Left lung (tissue), 10 donors: Measurements from ENCODE around the gene IPO8. TPM values are rescaled to one million over a fixed set of nuclear protein-coding genes. Genes with fewer than 3 reads are reported as not detected.
"Not testable (repeated sequence)": the region's sequence is repeated elsewhere in the genome, so short reads cannot be mapped to it uniquely, and the experiment has no call there.

Experiments
- ATAC-seq: fragments of 200-7000 bp; cut with Tn5 transposase; one replicate; pipeline ENCODE4 v1.9.1; 2020; ENCODE audit warnings: moderate library complexity
- DNase-seq, 4 donors: peaks; one replicate each; pipeline ENCODE4 v3.0.0-alpha.2; 2013 to 2020
- H3K27ac ChIP-seq, 2 donors: fragments of 200-600 bp; sonication (generic) in 1 of 2; one replicate each; pipeline versions ENCODE4 v1.5.0 to v1.8.0; 2020 to 2021
- H3K27me3 ChIP-seq, 2 donors: fragments of 200-600 bp; sonication (generic) in 1 of 2; one replicate each; pipeline versions ENCODE4 v1.5.0 to v1.8.0; 2020 to 2021
- H3K36me3 ChIP-seq, 2 donors: fragments of 200-600 bp; sonication (generic) in 1 of 2; one replicate each; pipeline versions ENCODE4 v1.5.0 to v1.8.0; 2020 to 2021
- H3K4me1 ChIP-seq, 2 donors: fragments of 200-600 bp; one replicate each; pipeline ENCODE4 v1.8.0; 2021
- H3K4me3 ChIP-seq, 2 donors: fragments of 200-600 bp; sonication (generic) in 1 of 2; one replicate each; pipeline versions ENCODE4 v1.5.0 to v1.8.0; 2020 to 2021; ENCODE audit warnings: mild to moderate bottlenecking in 1 of 2
- H3K9me3 ChIP-seq, 2 donors: fragments of 200-600 bp; sonication (generic) in 1 of 2; one replicate each; pipeline versions ENCODE4 v1.5.0 to v1.8.0; 2020 to 2021
- CTCF ChIP-seq, 2 donors: fragments of 200-600 bp; sonication (generic) in 1 of 2; IDR thresholded peaks; one replicate each; pipeline versions ENCODE4 v1.5.0 to v1.8.0; 2021; ENCODE audit warnings: antibody characterized with exemption in 2 of 2
- intact Hi-C, 2 donors: fragments of 100-400 bp; cut with DNase I; formaldehyde crosslinking; loops; one replicate each; pipeline versions ENCODE4 v1.11.2 to v1.14.2; 2022
- polyA plus RNA-seq, 6 donors: library from polyadenylated mRNA; unstranded; fragments of 120-200 nt; gene quantifications; one replicate each; pipeline ENCODE4 v1.2.1, GENCODE V29; 2013; ENCODE audit not compliant: insufficient read length in 6 of 6
- total RNA-seq, 2 donors: library from RNA; stranded (reverse); fragmentation: NEBNext Ultra II Directional; extraction: Animal tissue kit (Norgen Biotek cat#: 25700); gene quantifications; one replicate each; pipeline ENCODE4 v1.2.1, GENCODE V29; 2021
- donor health status: DM: no; HTN: yes; CAD: no.
- donor health status: DM: no; HTN: no; CAD: no.

The IPO8 gene
- total and polyA plus RNA-seq, 8 donors: 45.6 to 53.6 (median 49.8) TPM

GRCh38 chr12:30624009-30624408 lies 71.7 kb downstream of the IPO8 start:
- Histone ChIP-seq H3K4me1 (no peaks in the 10 kb centered on the region), H3K36me3 (peaks cover 0 to 13% of the 10 kb centered on the region in 2 donors), H3K27ac (no peak overlapping the region), H3K4me3 (no peak overlapping the region), H3K27me3 (no peaks in the 10 kb centered on the region), H3K9me3 (no peaks in the 10 kb centered on the region)
- TF ChIP-seq CTCF (IDR thresholded peaks at IDR 0.05): no peak
- DNase-seq (no peak), ATAC-seq (no peak)
- intact Hi-C loops: no loop called here

GRCh38 chr12:30622509-30622908 lies 73.2 kb downstream of the IPO8 start:
- H3K36me3 ChIP-seq: no peaks in the 10 kb centered on the region
- no peak for TF ChIP-seq CTCF (IDR thresholded peaks at IDR 0.05)
- no peak overlapping the region for H3K4me3 ChIP-seq
- H3K27ac ChIP-seq: no peak overlapping the region
- no peak for ATAC-seq
- no peaks in the 10 kb centered on the region for H3K27me3 ChIP-seq
- no peak for DNase-seq
- intact Hi-C loops: no loop called here
- H3K9me3 ChIP-seq: no peaks in the 10 kb centered on the region
- H3K4me1 ChIP-seq: no peaks in the 10 kb centered on the region

- H3K27ac ChIP-seq, intact Hi-C loops: not testable (repeated sequence)
Observed at GRCh38 chr12:30621663-30622241, 73.9 kb downstream of the IPO8 start.

GRCh38 chr12:30617346-30618016 lies 78.2 kb downstream of the IPO8 start:
- no peaks in the 10 kb centered on the region for H3K4me1 ChIP-seq
- intact Hi-C loops: no loop called here
- H3K36me3 ChIP-seq: no peaks in the 10 kb centered on the region
- DNase-seq: no peak
- no peak overlapping the region for H3K27ac ChIP-seq
- H3K4me3 ChIP-seq: no peak overlapping the region
- ATAC-seq: no peak
- no peaks in the 10 kb centered on the region for H3K9me3 ChIP-seq
- H3K27me3 ChIP-seq: no peaks in the 10 kb centered on the region
- no peak for TF ChIP-seq CTCF (IDR thresholded peaks at IDR 0.05)

More at GRCh38 chr12:30621663-30622241, 73.9 kb downstream of the IPO8 start:
- not testable (repeated sequence) for DNase-seq, H3K9me3 ChIP-seq, H3K4me1 ChIP-seq, H3K27me3 ChIP-seq, ATAC-seq, H3K4me3 ChIP-seq, H3K36me3 ChIP-seq

- no peaks in the 10 kb centered on the region for H3K4me1 ChIP-seq
- no peaks in the 10 kb centered on the region for H3K27me3 ChIP-seq
- intact Hi-C loops: no loop called here
- ATAC-seq (no peak), DNase-seq (no peak)
- H3K9me3 ChIP-seq: peaks cover 0 to 4% of the 10 kb centered on the region in 2 donors
- H3K27ac ChIP-seq: no peak overlapping the region
- H3K36me3 ChIP-seq: no peaks in the 10 kb centered on the region
- no peak for TF ChIP-seq CTCF (IDR thresholded peaks at IDR 0.05)
- no peak overlapping the region for H3K4me3 ChIP-seq
Observed at GRCh38 chr12:30614031-30614430, 81.6 kb downstream of the IPO8 start.
